PC-9 (cell line): ENCODE results near the gene CCL15. TPM values are rescaled to one million over a fixed set of nuclear protein-coding genes. Genes with fewer than 3 reads are reported as not detected.

ENCODE experiments used
- BruUV-seq: library from RNA; stranded (reverse); fragments of 400-500 nt; replicated peaks from 2 replicates; lab custom pipeline; 2021; lab: Mats Ljungman, UMichigan
- CTCF ChIA-PET: fragments of 300-600 bp; sonication (Branson Sonifier 250); formaldehyde crosslinking; loops from one replicate; lab custom pipeline; 2022; ENCODE audit warnings: antibody characterized with exemption; lab: Charles Lee
- POLR2A ChIA-PET: fragments of 300-600 bp; sonication (Branson Sonifier 250); formaldehyde crosslinking; loops from one replicate; lab custom pipeline; 2022; ENCODE audit warnings: antibody characterized with exemption; ENCODE audit not compliant: unreplicated experiment; lab: Charles Lee
- DNase-seq, 2 experiments: peaks; one replicate each; pipeline versions ENCODE4 v3.0.0 to v3.0.0-alpha.2; 2015 to 2022; ENCODE audit warnings: mixed read lengths in 1 of 2
- H2AFZ ChIP-seq: fragments of 200-600 bp; sonication (generic); 2 replicates; pipeline ENCODE4 v1.8.1; 2017; ENCODE audit warnings: antibody characterized with exemption
- H3F3A ChIP-seq: fragments of 200-600 bp; sonication (generic); 2 replicates; pipeline ENCODE4 v1.8.1; 2017; ENCODE audit warnings: antibody characterized with exemption, mild to moderate bottlenecking, low read depth; ENCODE audit not compliant: insufficient read depth
- H3K27ac ChIP-seq: fragments of 200-600 bp; sonication (generic); 2 replicates; pipeline ENCODE4 v1.6.1; 2016; ENCODE audit warnings: mixed run types
- H3K27me3 ChIP-seq: fragments of 200-600 bp; sonication (generic); 2 replicates; pipeline ENCODE4 v1.6.1; 2016; ENCODE audit warnings: low read depth, mixed run types; ENCODE audit not compliant: insufficient read depth
- H3K36me3 ChIP-seq: fragments of 200-600 bp; sonication (generic); 2 replicates; pipeline ENCODE4 v1.6.1; 2016; ENCODE audit warnings: low read depth, mixed run types
- H3K4me1 ChIP-seq: fragments of 200-600 bp; sonication (generic); replicated peaks from 2 replicates; pipeline ENCODE4 v1.6.1; 2016; ENCODE audit warnings: mixed run types; ENCODE audit not compliant: insufficient read depth
- H3K4me2 ChIP-seq: fragments of 200-600 bp; sonication (generic); 2 replicates; pipeline ENCODE4 v1.6.1; 2017; ENCODE audit warnings: mixed run types
- H3K4me3 ChIP-seq: fragments of 200-600 bp; sonication (generic); 2 replicates; pipeline ENCODE4 v1.6.1; 2016; ENCODE audit warnings: mixed run types
- H3K79me2 ChIP-seq: fragments of 200-600 bp; sonication (generic); 2 replicates; pipeline ENCODE4 v1.6.1; 2017; ENCODE audit warnings: low read depth, mixed run types
- H3K9me2 ChIP-seq: fragments of 200-600 bp; sonication (generic); 2 replicates; pipeline ENCODE4 v1.8.1; 2017; ENCODE audit warnings: mild to moderate bottlenecking; ENCODE audit not compliant: insufficient read depth
- H3K9me3 ChIP-seq: fragments of 200-600 bp; sonication (generic); 2 replicates; pipeline ENCODE4 v1.8.1; 2016; ENCODE audit warnings: low read depth; ENCODE audit not compliant: insufficient read depth
- H4K20me1 ChIP-seq: fragments of 200-600 bp; sonication (generic); 2 replicates; pipeline ENCODE4 v1.8.1; 2017; ENCODE audit not compliant: insufficient read depth
- CTCF ChIP-seq: fragments of 200-600 bp; sonication (generic); conservative IDR thresholded peaks from 2 replicates; pipeline ENCODE4 v1.6.1; 2017; ENCODE audit warnings: mixed run types, antibody characterized with exemption, mild to moderate bottlenecking, moderate library complexity
- EZH2 ChIP-seq: fragments of 200-600 bp; sonication (generic); IDR thresholded peaks from 2 replicates; pipeline ENCODE4 v1.8.0; 2017; ENCODE audit warnings: antibody characterized with exemption, low read depth
- intact Hi-C: fragments of 100-400 bp; cut with micrococcal nuclease; formaldehyde crosslinking; loops from one replicate; pipeline ENCODE4 v1.10.0; 2022; ENCODE audit not compliant: unreplicated experiment
- total RNA-seq: library from RNA; stranded (reverse); gene quantifications from 2 replicates; pipeline ENCODE4 v1.2.3, GENCODE V29; 2021

The CCL15 gene
- total RNA-seq, 1 experiment from 2014 or later: not detected

DNA sequence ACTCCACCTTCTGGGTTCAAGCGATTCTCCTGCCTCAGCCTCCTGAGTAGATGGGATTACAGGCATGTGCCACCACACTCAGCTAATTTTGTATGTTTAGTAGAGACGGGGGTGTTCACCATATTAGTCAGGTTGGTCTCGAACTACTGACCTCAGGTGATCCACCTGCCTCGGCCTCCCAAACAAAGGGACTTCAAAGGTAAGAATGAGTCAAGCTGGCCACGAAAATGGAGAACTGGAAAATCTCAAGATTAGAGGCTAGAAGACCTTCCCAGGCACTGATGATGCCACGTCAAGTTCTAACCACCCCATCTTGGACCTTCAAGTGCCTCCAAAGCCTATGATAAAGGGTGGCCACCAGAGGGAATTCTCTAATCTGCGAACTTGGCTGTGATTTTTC is 1.3 kb upstream of the CCL15 start:
- Histone ChIP-seq H3K36me3 (no peaks in the 10 kb centered on the region), H3K27me3 (peaks cover 61% of the 10 kb centered on the region), H3F3A (no peaks in the 10 kb centered on the region), H3K4me2 (no peak overlapping the region), H3K27ac (no peak overlapping the region), H3K9me3 (no peaks in the 10 kb centered on the region), H3K79me2 (no peaks in the 10 kb centered on the region), H2AFZ (no peak overlapping the region), H4K20me1 (no peaks in the 10 kb centered on the region), H3K9me2 (no peaks in the 10 kb centered on the region), H3K4me3 (no peak overlapping the region), H3K4me1 (no peaks in the 10 kb centered on the region)
- ChIA-PET CTCF (no interaction called here), POLR2A (no interaction called here)
- DNase-seq: no peak
- TF ChIP-seq CTCF: no peak
- no peak for TF ChIP-seq EZH2
- BruUV-seq: no TSS peak
- intact Hi-C loops: no loop called here

- Histone ChIP-seq H3F3A (no peaks in the 10 kb centered on the region), H3K4me2 (no peak overlapping the region), H3K4me1 (no peaks in the 10 kb centered on the region), H2AFZ (no peak overlapping the region), H3K27me3 (peaks cover 57% of the 10 kb centered on the region), H3K9me2 (no peaks in the 10 kb centered on the region), H4K20me1 (no peaks in the 10 kb centered on the region), H3K79me2 (no peaks in the 10 kb centered on the region), H3K27ac (no peak overlapping the region), H3K4me3 (no peak overlapping the region), H3K9me3 (no peaks in the 10 kb centered on the region), H3K36me3 (no peaks in the 10 kb centered on the region)
- ChIA-PET POLR2A (no interaction called here), CTCF (no interaction called here)
- TF ChIP-seq CTCF (no peak), EZH2 (no peak)
- no TSS peak for BruUV-seq
- no peak for DNase-seq
- intact Hi-C loops: no loop called here
Observed at GRCh38 chr17:36001862-36002603, 680 bp upstream of the CCL15 start.

DNA sequence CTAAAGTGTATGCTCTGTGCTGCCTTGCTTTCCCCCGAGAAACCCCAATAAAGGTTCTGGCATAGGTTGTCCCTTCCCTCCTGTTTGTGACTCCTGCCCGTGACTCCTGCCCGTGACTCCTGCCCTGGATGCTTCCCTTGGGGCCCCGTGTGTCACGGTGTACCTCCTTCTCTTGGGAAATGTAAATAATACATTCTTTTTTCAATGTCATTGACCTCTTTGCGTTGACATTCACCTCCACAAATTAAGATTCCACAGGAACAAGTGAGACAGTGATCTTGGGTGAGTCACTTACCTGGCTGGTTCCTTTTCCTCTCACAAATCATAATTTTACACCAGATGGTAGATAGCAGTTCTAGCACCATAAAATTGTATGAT is 632 bp downstream of the CCL15 start:
- TF ChIP-seq CTCF (no peak), EZH2 (no peak)
- H3K4me3 ChIP-seq: no peak overlapping the region
- H3K9me2 ChIP-seq: no peaks in the 10 kb centered on the region
- ChIA-PET POLR2A (no interaction called here), CTCF (no interaction called here)
- no peaks in the 10 kb centered on the region for H3K36me3 ChIP-seq
- no TSS peak for BruUV-seq
- H3K27ac ChIP-seq: no peak overlapping the region
- no peaks in the 10 kb centered on the region for H3K9me3 ChIP-seq
- no peak overlapping the region for H2AFZ ChIP-seq
- DNase-seq: no peak
- H3K27me3 ChIP-seq: peaks cover 65% of the 10 kb centered on the region
- no peaks in the 10 kb centered on the region for H3F3A ChIP-seq
- no peaks in the 10 kb centered on the region for H3K4me1 ChIP-seq
- no peak overlapping the region for H3K4me2 ChIP-seq
- no peaks in the 10 kb centered on the region for H4K20me1 ChIP-seq
- intact Hi-C loops: no loop called here
- H3K79me2 ChIP-seq: no peaks in the 10 kb centered on the region
